ENCODE results near the gene COL11A1. TPM values are rescaled to one million over a fixed set of nuclear protein-coding genes. Genes with fewer than 3 reads are reported as not detected.

Gene COL11A1
- total and polyA plus RNA-seq, 9 of the 15 experiments (the other 6 are each of a cell fraction or from before 2014, with no cell fraction given), result 0.07 TPM; not detected in 8

GRCh38 chr1:102834688-102835320 is 273.5 kb downstream of the COL11A1 start:
- 0% methylated on average over 1 of the region's 1 CpG for WGBS (ENCODE audit: insufficient coverage, low coverage, missing lambda C conversion rate)
- in situ Hi-C loops (cut with MboI) (no loop called here), intact Hi-C loops (cut with micrococcal nuclease) (no loop called here)
- H3K4me1 ChIP-seq (replicated peaks in 1 of 2; ENCODE audit: control insufficient read depth in 2 of 2, insufficient read depth in 2 of 2, low read length in 2 of 2), result no peaks in the 10 kb centered on the region
- no peaks in the 10 kb centered on the region for H3K79me2 ChIP-seq (ENCODE audit: control insufficient read depth, insufficient read depth, low read length)
- H3K27me3 ChIP-seq (ENCODE audit: control insufficient read depth in 2 of 2, insufficient read depth in 2 of 2, low read length in 2 of 2), result no peaks in the 10 kb centered on the region
- H3K4me3 ChIP-seq, result no peak overlapping the region
- ChIA-PET POLR2A (no interaction called here), CTCF (ENCODE audit: low intra/inter-chr PET ratio) (no interaction called here)
- H3K9me3 ChIP-seq (replicated peaks; ENCODE audit: control insufficient read depth, insufficient read depth, low read depth, low read length), result no peaks in the 10 kb centered on the region
- no peak overlapping the region for H2AFZ ChIP-seq (ENCODE audit: low read depth, low read length)
- H3K9me1 ChIP-seq (ENCODE audit: control insufficient read depth, insufficient read depth, low read length), result no peaks in the 10 kb centered on the region
- no peak overlapping the region for H3K27ac ChIP-seq (ENCODE audit: extremely low read depth, low read depth, low read length)
- DNase-seq (ENCODE audit: extremely low read depth in 1 of 4, low spot score in 3 of 4), result no peak
- no peak overlapping the region for H3K4me2 ChIP-seq (ENCODE audit: insufficient read depth, low read length)
- no peaks in the 10 kb centered on the region for H4K20me1 ChIP-seq (replicated peaks; ENCODE audit: control insufficient read depth, insufficient read depth, low read length)
- H3K9ac ChIP-seq (ENCODE audit: insufficient read depth in 1 of 2, low read depth in 2 of 2, low read length in 2 of 2), result no peak overlapping the region
- FAIRE-seq, result no peak
- ATAC-seq, result no peak
- no peaks in the 10 kb centered on the region for H3K36me3 ChIP-seq (ENCODE audit: control insufficient read depth, insufficient read depth, low read length)
- BruUV-seq (replicated peaks), result no TSS peak
- TF ChIP-seq SUPT5H (IDR thresholded peaks at IDR 0.05) (no peak), FOXK2 (conservative IDR thresholded peaks at IDR 0.05 in 1 of 2, IDR thresholded peaks at IDR 0.05 in 1 of 2; ENCODE audit: low read depth in 2 of 2) (no peak), SRSF7 (optimal IDR thresholded peaks at IDR 0.05; ENCODE audit: low read depth, low read length) (no peak), GATA2 (CRISPR knock-in tag; IDR thresholded peaks at IDR 0.05) (no peak), FOS (IDR thresholded peaks at IDR 0.05; ENCODE audit: extremely low read depth, insufficient read length) (no peak), ZNF140 (CRISPR knock-in tag; IDR thresholded peaks at IDR 0.05) (no peak), ZNF263 (CRISPR knock-in tag; IDR thresholded peaks at IDR 0.05; ENCODE audit: borderline replicate concordance) (no peak), POU5F1 (IDR thresholded peaks at IDR 0.05; ENCODE audit: borderline replicate concordance, low read depth, low read length, partially characterized antibody) (no peak), SAFB2 (IDR thresholded peaks at IDR 0.05; ENCODE audit: borderline replicate concordance, low read depth, low read length, severe bottlenecking) (no peak), GMEB1 (CRISPR knock-in tag; IDR thresholded peaks at IDR 0.05) (no peak), TCF15 (CRISPR knock-in tag; IDR thresholded peaks at IDR 0.05) (no peak), TAF15 (IDR thresholded peaks at IDR 0.05; ENCODE audit: low read depth, low read length) (no peak)
